Esophagus muscularis mucosa (tissue), 4 donors: Measurements from ENCODE around the gene MACROD2. TPM values are rescaled to one million over a fixed set of nuclear protein-coding genes. Genes with fewer than 3 reads are reported as not detected.
"Not testable (repeated sequence)": the region's sequence is repeated elsewhere in the genome, so short reads cannot be mapped to it uniquely, and the experiment has no call there.

Experiments
- DNase-seq: peaks from one replicate; pipeline ENCODE4 v3.0.0-alpha.2; 2017; ENCODE audit errors: extremely low spot score
- H3K27ac ChIP-seq, 4 donors: fragments of 200-600 bp; sonication (generic); replicated peaks in 1 of 4; 1 replicate in 3 of 4; 2 replicates in 1 of 4; pipeline ENCODE4 v1.5.1; 2016 to 2019; ENCODE audit warnings: mild to moderate bottlenecking in 1 of 4
- H3K27me3 ChIP-seq, 4 donors: fragments of 200-600 bp; sonication (generic); one replicate each; pipeline versions ENCODE4 v1.5.1 to v1.6.0; 2016 to 2019
- H3K36me3 ChIP-seq, 4 donors: fragments of 200-600 bp; sonication (generic); one replicate each; pipeline ENCODE4 v1.5.1; 2016 to 2019
- H3K4me1 ChIP-seq, 4 donors: fragments of 200-600 bp; sonication (generic); one replicate each; pipeline ENCODE4 v1.5.1; 2016 to 2019
- H3K4me3 ChIP-seq, 4 donors: fragments of 200-600 bp; sonication (generic); 1 replicate in 2 of 4; 2 replicates in 2 of 4; pipeline ENCODE4 v1.5.1; 2016 to 2019; ENCODE audit warnings: mild to moderate bottlenecking in 4 of 4, moderate library complexity in 1 of 4
- H3K9me3 ChIP-seq, 4 donors: fragments of 200-600 bp; sonication (generic); 1 replicate in 3 of 4; 2 replicates in 1 of 4; pipeline ENCODE4 v1.5.1; 2016 to 2019
- EP300 ChIP-seq: sonication (generic); formaldehyde crosslinking; IDR thresholded peaks from one replicate; pipeline ENCODE4 v1.6.1; 2017; ENCODE audit warnings: antibody characterized with exemption
- POLR2A ChIP-seq: fragments of 450-650 bp; IDR thresholded peaks from one replicate; pipeline ENCODE4 v1.6.1; 2017; ENCODE audit warnings: antibody characterized with exemption, moderate library complexity, mild to moderate bottlenecking, low read depth
- POLR2AphosphoS5 ChIP-seq, 2 donors: sonication (generic); formaldehyde crosslinking; IDR thresholded peaks; one replicate each; pipeline ENCODE4 v1.6.1; 2017; ENCODE audit warnings: antibody characterized with exemption in 2 of 2
- WGBS: methylation state at CpG from one replicate; pipeline ENCODE4 v1.1.5; 2018; 5-methylcytosine and 5-hydroxymethylcytosine counted together
- intact Hi-C: fragments of 100-400 bp; cut with DNase I; formaldehyde crosslinking; loops from one replicate; pipeline ENCODE4 v1.15.1; 2023
- total RNA-seq, 4 donors: library from RNA; depleted of rRNA; stranded (reverse); fragments of >200 nt; gene quantifications; one replicate each; pipeline versions ENCODE4 v1.1.0 to v1.2.1, GENCODE V29; 2016
- TF ChIP-seq, protein P1 (sequence below), 3 experiments: fragments of 200-600 bp in 2 of 3; fragments of 450-650 bp in 1 of 3; sonication (generic) in 2 of 3; IDR thresholded peaks; one replicate each; pipeline ENCODE4 v1.5.1; 2017 to 2019; ENCODE audit warnings: antibody characterized with exemption in 3 of 3, mild to moderate bottlenecking in 2 of 3, moderate library complexity in 1 of 3

The MACROD2 gene
- total RNA-seq, 4 donors from 2014 or later = 1.4 to 3.6 (median 2.6) TPM

DNA sequence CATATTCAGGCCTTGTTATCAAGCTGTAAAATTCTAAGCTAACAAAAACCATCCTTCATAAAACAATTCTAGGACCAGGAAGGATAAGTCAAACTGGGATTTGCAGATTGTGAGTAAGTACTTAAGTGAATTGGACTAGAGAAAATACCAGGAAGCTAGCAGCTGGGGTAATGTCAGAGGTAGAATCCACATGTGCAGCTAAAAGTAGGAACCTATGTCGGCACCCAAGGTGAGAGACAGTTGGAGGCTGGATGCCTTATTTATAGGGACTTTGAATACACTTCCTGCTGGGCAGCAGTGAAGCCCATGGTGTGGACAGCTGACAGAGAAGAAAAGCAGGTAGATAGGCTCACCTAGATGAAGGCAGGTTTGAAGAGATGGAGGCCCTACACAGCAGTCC lies 214.8 kb downstream of the MACROD2 start:
- no peak overlapping the region for H3K4me3 ChIP-seq
- WGBS = 96% methylated on average over 1 of the region's 1 CpG
- DNase-seq = no peak
- no peaks in the 10 kb centered on the region for H3K9me3 ChIP-seq
- H3K27me3 ChIP-seq = no peaks in the 10 kb centered on the region
- H3K27ac ChIP-seq = no peak overlapping the region
- H3K4me1 ChIP-seq = no peaks in the 10 kb centered on the region
- intact Hi-C loops = no loop called here
- no peaks in the 10 kb centered on the region for H3K36me3 ChIP-seq
- TF ChIP-seq POLR2AphosphoS5 (IDR thresholded peaks at IDR 0.05) = no peak
- TF ChIP-seq POLR2A = no peak
- no peak for TF ChIP-seq EP300
- TF ChIP-seq, protein P1, sequence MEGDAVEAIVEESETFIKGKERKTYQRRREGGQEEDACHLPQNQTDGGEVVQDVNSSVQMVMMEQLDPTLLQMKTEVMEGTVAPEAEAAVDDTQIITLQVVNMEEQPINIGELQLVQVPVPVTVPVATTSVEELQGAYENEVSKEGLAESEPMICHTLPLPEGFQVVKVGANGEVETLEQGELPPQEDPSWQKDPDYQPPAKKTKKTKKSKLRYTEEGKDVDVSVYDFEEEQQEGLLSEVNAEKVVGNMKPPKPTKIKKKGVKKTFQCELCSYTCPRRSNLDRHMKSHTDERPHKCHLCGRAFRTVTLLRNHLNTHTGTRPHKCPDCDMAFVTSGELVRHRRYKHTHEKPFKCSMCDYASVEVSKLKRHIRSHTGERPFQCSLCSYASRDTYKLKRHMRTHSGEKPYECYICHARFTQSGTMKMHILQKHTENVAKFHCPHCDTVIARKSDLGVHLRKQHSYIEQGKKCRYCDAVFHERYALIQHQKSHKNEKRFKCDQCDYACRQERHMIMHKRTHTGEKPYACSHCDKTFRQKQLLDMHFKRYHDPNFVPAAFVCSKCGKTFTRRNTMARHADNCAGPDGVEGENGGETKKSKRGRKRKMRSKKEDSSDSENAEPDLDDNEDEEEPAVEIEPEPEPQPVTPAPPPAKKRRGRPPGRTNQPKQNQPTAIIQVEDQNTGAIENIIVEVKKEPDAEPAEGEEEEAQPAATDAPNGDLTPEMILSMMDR (IDR thresholded peaks at IDR 0.05) = no peak

DNA sequence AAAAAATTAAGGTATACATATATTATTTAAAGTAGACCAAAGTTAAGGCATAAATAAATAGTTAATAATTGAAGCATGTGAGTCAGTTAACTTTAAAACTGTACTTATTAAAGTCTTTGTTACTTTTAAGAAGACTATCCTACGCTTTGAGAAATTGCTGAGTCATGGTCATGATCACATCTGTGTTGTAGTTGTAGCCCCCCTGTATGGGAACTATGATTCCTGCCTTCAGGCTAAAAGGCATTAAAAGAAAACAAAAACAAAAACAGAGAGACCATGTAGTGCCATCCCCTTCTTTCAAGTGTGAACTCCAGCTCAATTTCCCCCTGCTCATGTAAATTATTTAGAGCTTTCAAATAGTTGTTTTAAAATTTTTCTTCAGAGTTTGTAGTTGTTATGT lies 218.7 kb downstream of the MACROD2 start:
- DNase-seq = no peak
- intact Hi-C loops = no loop called here
- Histone ChIP-seq H3K4me3 (no peak overlapping the region), H3K4me1 (no peaks in the 10 kb centered on the region), H3K36me3 (no peaks in the 10 kb centered on the region), H3K27ac (no peak overlapping the region), H3K9me3 (no peaks in the 10 kb centered on the region), H3K27me3 (no peaks in the 10 kb centered on the region)
- TF ChIP-seq, protein P1 (IDR thresholded peaks at IDR 0.05) = no peak
- TF ChIP-seq POLR2AphosphoS5 (IDR thresholded peaks at IDR 0.05) = no peak
- TF ChIP-seq EP300 = no peak
- TF ChIP-seq POLR2A = no peak
- 67% methylated on average over 1 of the region's 1 CpG for WGBS

DNA sequence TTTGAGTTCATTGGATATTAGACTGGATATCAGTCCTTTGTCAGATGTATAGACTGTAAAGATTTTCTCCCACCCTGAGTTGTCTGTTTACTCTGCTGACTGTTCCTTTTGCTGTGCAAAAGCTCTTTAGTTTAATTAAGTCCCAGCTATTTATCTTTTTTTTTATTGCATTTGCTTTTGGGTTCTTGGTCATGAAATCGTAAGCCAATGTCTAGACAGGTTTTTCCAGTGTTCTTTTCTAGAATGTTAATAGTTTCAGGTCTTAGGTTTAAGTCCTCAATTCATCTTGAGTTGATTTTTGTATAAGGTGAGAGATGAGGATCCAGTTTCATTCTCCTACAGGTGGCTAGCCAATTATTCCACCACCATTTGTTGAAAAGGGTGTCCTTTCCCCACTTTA lies 220.6 kb downstream of the MACROD2 start:
- H3K36me3 ChIP-seq, H3K27ac ChIP-seq, H3K27me3 ChIP-seq, H3K4me3 ChIP-seq, H3K4me1 ChIP-seq, H3K9me3 ChIP-seq, intact Hi-C loops, DNase-seq: not testable (repeated sequence)
- 76% methylated on average over 1 of the region's 1 CpG for WGBS

DNA sequence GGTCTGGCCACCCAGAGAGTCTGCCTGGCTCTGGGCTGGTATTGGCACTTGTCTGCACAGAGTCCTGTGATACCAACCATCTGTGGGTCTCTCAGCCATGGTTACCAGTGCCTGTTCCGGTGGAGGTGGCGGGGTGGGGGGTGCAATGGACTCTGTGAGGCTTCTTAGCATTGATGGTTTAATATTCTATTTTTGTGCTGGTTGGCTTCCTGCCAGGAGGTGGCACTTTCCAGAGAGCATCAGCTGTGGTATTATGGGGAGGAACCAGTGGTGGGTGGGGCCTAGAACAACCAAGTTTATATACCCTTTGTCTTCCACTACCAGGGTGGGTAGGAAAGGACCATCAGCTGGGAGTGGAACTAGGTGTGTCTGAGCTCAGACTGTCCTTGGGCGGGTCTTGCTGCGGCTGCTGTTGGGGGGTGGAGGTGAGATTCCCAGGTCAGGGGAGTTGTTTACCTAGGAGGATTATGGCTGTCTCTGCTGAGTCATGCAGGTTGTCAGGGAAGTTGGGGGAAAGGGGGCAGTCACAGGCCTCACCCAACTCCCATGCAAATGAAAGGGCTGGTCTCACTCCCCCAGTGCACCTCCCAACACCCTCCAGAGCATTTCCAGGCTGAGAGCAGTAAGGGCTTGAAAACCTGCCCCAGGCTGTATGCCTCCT lies 224.6 kb downstream of the MACROD2 start:
- intact Hi-C loops = no loop called here
- Histone ChIP-seq H3K36me3 (no peaks in the 10 kb centered on the region), H3K4me3 (no peak overlapping the region), H3K4me1 (peaks cover 0 to 6% (median 0%) of the 10 kb centered on the region in 4 donors), H3K27ac (no peak overlapping the region), H3K27me3 (no peaks in the 10 kb centered on the region), H3K9me3 (no peaks in the 10 kb centered on the region)
- TF ChIP-seq POLR2AphosphoS5 (IDR thresholded peaks at IDR 0.05) (no peak), POLR2A (no peak), EP300 (no peak)
- TF ChIP-seq, protein P1 (IDR thresholded peaks at IDR 0.05) = no peak
- DNase-seq = no peak
- WGBS = 80% methylated on average over 4 of the region's 4 CpGs

DNA sequence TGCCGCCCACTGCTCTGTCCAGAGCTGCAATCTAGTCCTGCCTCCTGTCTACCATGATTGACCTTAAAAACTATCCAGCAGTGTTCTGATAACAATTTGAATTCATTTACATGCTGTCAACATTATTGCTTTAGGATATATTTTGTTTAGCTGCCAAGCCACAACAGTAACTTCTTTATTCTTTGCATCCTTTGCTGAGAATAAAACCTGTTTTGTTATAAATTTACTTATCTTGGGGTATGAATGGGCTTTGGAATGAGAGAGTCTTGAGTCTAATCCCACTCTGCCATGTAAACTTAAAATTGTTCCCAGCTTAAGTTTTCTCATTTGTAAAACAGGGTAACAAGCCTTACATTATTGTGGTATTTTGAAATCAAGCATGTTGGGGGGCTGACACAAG lies 225.7 kb downstream of the MACROD2 start:
- intact Hi-C loops = no loop called here
- Histone ChIP-seq H3K27me3 (no peaks in the 10 kb centered on the region), H3K4me3 (no peak overlapping the region), H3K27ac (no peak overlapping the region), H3K9me3 (no peaks in the 10 kb centered on the region), H3K36me3 (no peaks in the 10 kb centered on the region), H3K4me1 (peaks cover 0 to 9% (median 1%) of the 10 kb centered on the region in 4 donors)
- no peak for TF ChIP-seq POLR2AphosphoS5 (IDR thresholded peaks at IDR 0.05)
- WGBS = 91% methylated on average over 1 of the region's 1 CpG
- DNase-seq = no peak

DNA sequence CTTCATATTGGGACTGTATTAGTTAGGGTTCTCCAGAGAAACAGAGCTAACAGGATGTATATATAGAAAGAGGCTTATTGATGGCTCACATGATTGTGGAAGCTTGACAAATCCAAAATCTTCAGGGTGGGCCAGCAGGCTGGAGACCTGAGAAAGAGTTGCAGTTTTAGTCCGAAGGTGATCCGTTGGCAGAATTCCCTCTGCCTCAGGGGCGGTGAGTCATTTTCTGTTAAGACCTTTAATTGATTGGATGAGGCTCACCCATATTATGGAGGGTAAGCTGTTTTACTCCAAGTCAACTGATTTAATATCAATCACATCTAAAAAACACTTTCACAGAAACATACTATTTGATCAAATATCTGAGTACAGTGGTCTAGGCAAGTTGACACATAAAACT lies 228.5 kb downstream of the MACROD2 start:
- no peak overlapping the region for H3K27ac ChIP-seq
- H3K4me1 ChIP-seq = peaks cover 0 to 12% (median 3%) of the 10 kb centered on the region in 4 donors
- no peaks in the 10 kb centered on the region for H3K27me3 ChIP-seq
- TF ChIP-seq POLR2AphosphoS5 (IDR thresholded peaks at IDR 0.05) (no peak), POLR2A (no peak), EP300 (no peak)
- TF ChIP-seq, protein P1 (IDR thresholded peaks at IDR 0.05) = no peak
- intact Hi-C loops = no loop called here
- H3K4me3 ChIP-seq = no peak overlapping the region
- no peaks in the 10 kb centered on the region for H3K9me3 ChIP-seq
- DNase-seq = no peak
- WGBS = 93% methylated on average over 3 of the region's 3 CpGs
- no peaks in the 10 kb centered on the region for H3K36me3 ChIP-seq

DNA sequence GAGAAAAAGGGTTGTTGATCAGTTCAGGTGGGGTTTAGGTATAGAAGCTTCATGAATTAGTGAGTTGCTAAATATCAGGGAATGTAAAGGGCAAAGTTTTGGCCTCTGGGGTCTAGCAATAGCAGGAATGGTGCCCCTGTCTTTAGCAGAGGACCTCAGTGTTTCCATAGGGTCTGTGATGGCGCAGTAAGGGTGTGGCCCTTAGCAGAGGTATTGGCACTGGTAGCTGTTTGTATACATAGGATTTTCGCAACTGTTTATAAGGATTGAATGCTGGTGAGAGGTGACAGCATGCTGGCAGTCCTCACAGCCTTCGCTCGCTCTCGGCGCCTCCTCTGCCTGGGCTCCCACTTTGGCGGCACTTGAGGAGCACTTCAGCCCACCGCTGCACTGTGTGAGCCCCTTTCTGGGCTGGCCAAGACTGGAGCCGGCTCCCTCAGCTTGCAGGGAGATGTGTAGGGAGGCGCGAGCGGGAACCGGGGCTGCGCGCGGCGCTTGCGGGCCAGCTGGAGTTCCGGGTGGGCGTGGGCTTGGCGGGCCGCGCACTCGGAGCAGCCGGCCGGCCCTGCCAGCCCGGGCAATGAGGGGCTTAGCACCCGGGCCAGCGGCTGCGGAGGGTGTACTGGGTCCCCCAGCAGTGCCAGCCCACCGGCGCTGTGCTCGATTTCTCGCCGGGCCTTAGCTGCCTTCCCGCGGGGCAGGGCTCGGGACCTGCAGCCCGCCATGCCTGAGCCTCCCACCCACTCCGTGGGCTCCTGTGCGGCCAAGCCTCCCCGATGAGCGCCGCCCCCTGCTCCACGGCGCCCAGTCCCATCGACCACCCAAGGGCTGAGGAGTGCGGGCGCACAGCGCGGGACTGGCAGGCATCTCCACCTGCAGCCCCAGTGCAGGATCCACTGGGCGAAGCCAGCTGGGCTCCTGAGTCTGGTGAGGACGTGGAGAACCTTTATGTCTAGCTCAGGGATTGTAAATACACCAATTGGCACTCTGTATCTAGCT lies 231.0 kb downstream of the MACROD2 start:
- H3K36me3 ChIP-seq, DNase-seq, H3K4me1 ChIP-seq, intact Hi-C loops, H3K9me3 ChIP-seq, H3K27me3 ChIP-seq: not testable (repeated sequence)
- Histone ChIP-seq H3K4me3 (peak overlapping the region; percentile 48 to 56 (median 54)), H3K27ac (peak overlapping the region in 1 of 4 donors; percentile 31)
- 51% methylated on average over 2 of the region's 53 CpGs for WGBS
